Prostate gland (tissue), 2 donors: ENCODE results near the gene WRAP53. TPM values are rescaled to one million over a fixed set of nuclear protein-coding genes. Genes with fewer than 3 reads are reported as not detected.

ENCODE experiments used
- DNase-seq: peaks from one replicate; pipeline ENCODE4 v3.0.0-alpha.2; 2019; ENCODE audit warnings: low spot score
- H3K27ac ChIP-seq, 2 donors: fragments of 200-600 bp; sonication (generic); 2 replicates each; pipeline ENCODE4 v1.5.1; 2017 to 2019
- H3K27me3 ChIP-seq: fragments of 200-600 bp; sonication (generic); replicated peaks from 2 replicates; pipeline ENCODE4 v1.5.1; 2019; ENCODE audit not compliant: insufficient read depth
- H3K36me3 ChIP-seq, 2 donors: fragments of 200-600 bp; sonication (generic); 1 replicate in 1 of 2; 2 replicates in 1 of 2; pipeline versions ENCODE4 v1.5.1 to v1.8.1; 2017 to 2019
- H3K4me1 ChIP-seq: fragments of 200-600 bp; sonication (generic); replicated peaks from 2 replicates; pipeline ENCODE4 v1.5.1; 2019
- H3K4me3 ChIP-seq, 2 donors: fragments of 200-600 bp; sonication (generic); 2 replicates each; pipeline ENCODE4 v1.5.1; 2017 to 2019
- H3K9me3 ChIP-seq: fragments of 200-600 bp; sonication (generic); 2 replicates; pipeline ENCODE4 v1.5.1; 2017
- POLR2A ChIP-seq: fragments of 450-650 bp; IDR thresholded peaks from one replicate; pipeline ENCODE4 v1.6.1; 2016; ENCODE audit warnings: antibody characterized with exemption, mild to moderate bottlenecking
- POLR2AphosphoS5 ChIP-seq: sonication (generic); formaldehyde crosslinking; IDR thresholded peaks from one replicate; pipeline ENCODE4 v1.6.1; 2017; ENCODE audit warnings: antibody characterized with exemption
- WGBS: methylation state at CpG from one replicate; pipeline ENCODE4 v1.1.5; 2018; 5-methylcytosine and 5-hydroxymethylcytosine counted together
- intact Hi-C: fragments of 100-400 bp; cut with DNase I; formaldehyde crosslinking; loops from one replicate; pipeline ENCODE4 v1.14.2; 2022
- total RNA-seq, 2 donors: library from RNA; depleted of rRNA; stranded (reverse); fragments of >200 nt; gene quantifications; one replicate each; pipeline ENCODE4 v1.1.0, GENCODE V29; 2016
- TF ChIP-seq, protein P1 (sequence below), 4 experiments: fragments of 200-600 bp in 2 of 4; fragments of 450-650 bp in 2 of 4; sonication (generic) in 2 of 4; IDR thresholded peaks; 1 replicate in 3 of 4; 2 replicates in 1 of 4; pipeline ENCODE4 v1.5.1; 2016 to 2019; ENCODE audit warnings: antibody characterized with exemption in 4 of 4, mild to moderate bottlenecking in 2 of 4, moderate library complexity in 2 of 4

The WRAP53 gene
- total RNA-seq, 2 donors from 2014 or later, result 8.6 to 9.4 TPM

DNA sequence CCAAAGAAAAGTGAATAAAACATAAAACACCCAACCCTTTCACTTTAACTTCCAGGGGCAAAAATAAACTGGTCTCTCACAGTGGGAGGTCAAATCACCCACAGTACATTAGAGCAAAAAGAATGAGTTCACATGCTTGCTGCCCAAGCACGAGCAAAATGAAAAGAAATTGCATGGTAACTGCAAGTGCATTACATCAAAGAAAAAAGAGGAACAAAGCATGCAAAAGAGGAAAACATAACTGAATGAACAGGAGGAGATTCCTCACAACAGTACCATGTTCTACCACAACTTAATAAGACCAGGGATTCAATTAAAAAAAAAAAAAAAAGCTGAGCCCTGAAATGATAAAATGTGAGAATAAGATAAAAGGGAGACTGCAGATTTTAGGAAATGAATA is 41.5 kb downstream of the WRAP53 start:
- Histone ChIP-seq H3K9me3 (no peaks in the 10 kb centered on the region), H3K4me3 (no peak overlapping the region), H3K27ac (no peak overlapping the region), H3K36me3 (no peaks in the 10 kb centered on the region), H3K4me1 (no peaks in the 10 kb centered on the region), H3K27me3 (no peaks in the 10 kb centered on the region)
- WGBS, result 56% methylated on average over 1 of the region's 1 CpG
- intact Hi-C loops, result no loop called here
- TF ChIP-seq POLR2AphosphoS5, result no peak
- no peak for TF ChIP-seq POLR2A
- TF ChIP-seq, protein P1, sequence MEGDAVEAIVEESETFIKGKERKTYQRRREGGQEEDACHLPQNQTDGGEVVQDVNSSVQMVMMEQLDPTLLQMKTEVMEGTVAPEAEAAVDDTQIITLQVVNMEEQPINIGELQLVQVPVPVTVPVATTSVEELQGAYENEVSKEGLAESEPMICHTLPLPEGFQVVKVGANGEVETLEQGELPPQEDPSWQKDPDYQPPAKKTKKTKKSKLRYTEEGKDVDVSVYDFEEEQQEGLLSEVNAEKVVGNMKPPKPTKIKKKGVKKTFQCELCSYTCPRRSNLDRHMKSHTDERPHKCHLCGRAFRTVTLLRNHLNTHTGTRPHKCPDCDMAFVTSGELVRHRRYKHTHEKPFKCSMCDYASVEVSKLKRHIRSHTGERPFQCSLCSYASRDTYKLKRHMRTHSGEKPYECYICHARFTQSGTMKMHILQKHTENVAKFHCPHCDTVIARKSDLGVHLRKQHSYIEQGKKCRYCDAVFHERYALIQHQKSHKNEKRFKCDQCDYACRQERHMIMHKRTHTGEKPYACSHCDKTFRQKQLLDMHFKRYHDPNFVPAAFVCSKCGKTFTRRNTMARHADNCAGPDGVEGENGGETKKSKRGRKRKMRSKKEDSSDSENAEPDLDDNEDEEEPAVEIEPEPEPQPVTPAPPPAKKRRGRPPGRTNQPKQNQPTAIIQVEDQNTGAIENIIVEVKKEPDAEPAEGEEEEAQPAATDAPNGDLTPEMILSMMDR (IDR thresholded peaks at IDR 0.05), result no peak
- DNase-seq, result no peak

- no peak overlapping the region for H3K4me3 ChIP-seq
- H3K36me3 ChIP-seq, result no peaks in the 10 kb centered on the region
- no peaks in the 10 kb centered on the region for H3K4me1 ChIP-seq
- no peak for DNase-seq
- H3K9me3 ChIP-seq, result no peaks in the 10 kb centered on the region
- WGBS, result 72% methylated on average over 14 of the region's 14 CpGs
- intact Hi-C loops, result no loop called here
- no peak for TF ChIP-seq POLR2A
- no peaks in the 10 kb centered on the region for H3K27me3 ChIP-seq
- H3K27ac ChIP-seq, result no peak overlapping the region
These were observed 44.8 kb downstream of the WRAP53 start for GRCh38 chr17:7732981-7733539.

- Histone ChIP-seq H3K27me3 (no peaks in the 10 kb centered on the region), H3K4me1 (no peaks in the 10 kb centered on the region), H3K9me3 (no peaks in the 10 kb centered on the region), H3K36me3 (no peaks in the 10 kb centered on the region), H3K4me3 (no peak overlapping the region), H3K27ac (no peak overlapping the region)
- DNase-seq, result no peak
- intact Hi-C loops, result no loop called here
- TF ChIP-seq, protein P1 (IDR thresholded peaks at IDR 0.05), result no peak
- TF ChIP-seq POLR2A (no peak), POLR2AphosphoS5 (no peak)
- WGBS, result 88% methylated on average over 5 of the region's 5 CpGs
These were observed 49.3 kb downstream of the WRAP53 start for GRCh38 chr17:7737601-7738000.

DNA sequence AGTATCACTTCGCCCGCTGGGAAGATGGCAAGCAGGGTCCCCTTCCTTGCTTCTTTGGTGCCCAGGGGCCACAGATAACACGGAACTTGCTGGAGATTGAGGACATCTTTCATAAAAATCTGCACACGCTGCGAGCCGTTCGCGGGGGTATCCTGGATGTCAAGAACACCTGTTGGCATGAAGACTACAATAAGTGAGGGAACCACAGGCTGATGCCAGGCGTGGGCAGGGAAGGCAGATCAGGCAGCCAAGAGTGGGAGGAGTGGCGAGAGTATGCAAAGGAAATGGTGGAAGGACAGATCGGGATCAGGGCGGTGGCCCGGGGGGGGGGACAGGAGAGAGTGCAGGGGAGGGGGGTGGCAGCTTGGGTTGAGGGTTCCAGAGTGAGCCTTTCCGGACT is 51.5 kb downstream of the WRAP53 start:
- 40% methylated on average over 14 of the region's 14 CpGs for WGBS
- Histone ChIP-seq H3K4me1 (no peaks in the 10 kb centered on the region), H3K4me3 (no peak overlapping the region), H3K27me3 (no peaks in the 10 kb centered on the region), H3K9me3 (no peaks in the 10 kb centered on the region), H3K36me3 (no peaks in the 10 kb centered on the region), H3K27ac (no peak overlapping the region)
- intact Hi-C loops, result loop anchor here (10.0 kb wide), 1 partner anchor 255 kb away; no protein-coding TSS in a partner anchor
- DNase-seq, result no peak
- TF ChIP-seq, protein P1 (IDR thresholded peaks at IDR 0.05), result no peak
- TF ChIP-seq POLR2AphosphoS5 (no peak), POLR2A (no peak)

- no peaks in the 10 kb centered on the region for H3K36me3 ChIP-seq
- no peak for DNase-seq
- WGBS, result 73% methylated on average over 42 of the region's 42 CpGs
- no peak overlapping the region for H3K27ac ChIP-seq
- intact Hi-C loops, result loop anchor here (10.0 kb wide), 1 partner anchor 254 kb away; no protein-coding TSS in a partner anchor
- H3K9me3 ChIP-seq, result no peaks in the 10 kb centered on the region
- no peaks in the 10 kb centered on the region for H3K4me1 ChIP-seq
- no peaks in the 10 kb centered on the region for H3K27me3 ChIP-seq
- TF ChIP-seq POLR2A, result no peak
- TF ChIP-seq, protein P1 (IDR thresholded peaks at IDR 0.05), result no peak
- no peak for TF ChIP-seq POLR2AphosphoS5
- no peak overlapping the region for H3K4me3 ChIP-seq
These were observed 52.3 kb downstream of the WRAP53 start for GRCh38 chr17:7740481-7741001.
